K562 (cell line): ENCODE data around the gene ATP6V0A1. TPM values are rescaled to one million over a fixed set of nuclear protein-coding genes. Genes with fewer than 3 reads are reported as not detected.

Experiments
- CSDE1 ChIP-seq, 2 experiments: fragments of 450-650 bp; IDR thresholded peaks; 2 replicates each; pipeline ENCODE4 v1.6.1; 2016; ENCODE audit warnings: mild to moderate bottlenecking in 1 of 2
- CXXC5 ChIP-seq: fragments of 250-450 bp; sonication (Bioruptor Pico); IDR thresholded peaks from 2 replicates; pipeline ENCODE4 v1.8.0; 2022; ENCODE audit warnings: inconsistent platforms, mild to moderate bottlenecking, moderate library complexity
- DEAF1 ChIP-seq: fragments of 450-650 bp; formaldehyde crosslinking; IDR thresholded peaks from 2 replicates; pipeline ENCODE4 v1.4.0; 2020; ENCODE audit warnings: mild to moderate bottlenecking, moderate library complexity
- HNRNPK ChIP-seq: fragments of 200-400 bp; formaldehyde crosslinking; IDR thresholded peaks from one replicate; pipeline ENCODE4 v1.6.1; 2018; ENCODE audit warnings: mild to moderate bottlenecking, low read depth, low read length; ENCODE audit not compliant: poor library complexity, severe bottlenecking
- LEF1 ChIP-seq: fragments of 450-650 bp; IDR thresholded peaks from 2 replicates; pipeline ENCODE4 v1.6.1; 2016; ENCODE audit warnings: mild to moderate bottlenecking
- NELFE ChIP-seq: IDR thresholded peaks from 2 replicates; pipeline ENCODE4 v1.6.1; 2011; ENCODE audit warnings: mild to moderate bottlenecking; ENCODE audit not compliant: insufficient read depth, insufficient read length
- NRF1 ChIP-seq, 2 experiments: fragments of 450-650 bp; IDR thresholded peaks in 1 of 2; conservative IDR thresholded peaks in 1 of 2; 2 replicates each; pipeline ENCODE4 v1.6.1; 2014; ENCODE audit warnings: mild to moderate bottlenecking in 2 of 2
- PHF8 ChIP-seq: fragments of 200-600 bp; sonication (generic); IDR thresholded peaks from 2 replicates; pipeline ENCODE4 v1.6.1; 2012; ENCODE audit warnings: mixed run types, mild to moderate bottlenecking, inconsistent platforms, low read length, moderate library complexity, borderline replicate concordance
- PKNOX1 ChIP-seq: fragments of 450-650 bp; IDR thresholded peaks from 2 replicates; pipeline ENCODE4 v1.6.1; 2016
- SPI1 ChIP-seq: IDR thresholded peaks from 2 replicates; pipeline ENCODE4 v1.6.1; 2011; ENCODE audit warnings: low read depth, low read length, control low read depth, borderline replicate concordance
- STAT5B ChIP-seq: fragments of 250-450 bp; sonication (Bioruptor Pico); IDR thresholded peaks from 2 replicates; pipeline ENCODE4 v1.8.0; 2021; ENCODE audit warnings: mild to moderate bottlenecking, inconsistent platforms
- TEAD1 ChIP-seq, 2 experiments: fragments of 450-650 bp in 1 of 2; sonication (generic) in 1 of 2; formaldehyde crosslinking; IDR thresholded peaks; 2 replicates each; pipeline versions ENCODE4 v1.4.0 to v1.8.0; 2020 to 2022; ENCODE audit warnings: mild to moderate bottlenecking in 2 of 2, missing genetic modification reagents in 1 of 2
- UBTF ChIP-seq, 2 experiments: IDR thresholded peaks; 2 replicates each; pipeline ENCODE4 v1.6.1; 2012; ENCODE audit warnings: improper control_type of control experiment in 2 of 2, low read depth in 2 of 2, low read length in 2 of 2, borderline replicate concordance in 1 of 2
- ZFP36 ChIP-seq: fragments of 150-350 bp; IDR thresholded peaks from 2 replicates; pipeline ENCODE4 v1.6.1; 2018; ENCODE audit warnings: low read length, low read depth; ENCODE audit not compliant: partially characterized antibody
- ZFX ChIP-seq: sonication (generic); formaldehyde crosslinking; IDR thresholded peaks from 2 replicates; pipeline ENCODE4 v1.8.0; 2022; ENCODE audit warnings: mild to moderate bottlenecking, missing genetic modification reagents, moderate library complexity
- ZNF143 ChIP-seq: sonication (generic); formaldehyde crosslinking; IDR thresholded peaks from 2 replicates; pipeline ENCODE4 v1.9.0; 2022; ENCODE audit warnings: mild to moderate bottlenecking, missing genetic modification reagents
- ZNF175 ChIP-seq: fragments of 200-800 bp; sonication (Bioruptor generic); IDR thresholded peaks from 2 replicates; pipeline ENCODE4 v1.6.1; 2016; ENCODE audit warnings: low read depth, mild to moderate bottlenecking, missing genetic modification characterization, missing compliant biosample characterization
- polyA plus RNA-seq, 8 experiments: library from polyadenylated mRNA; depleted of rRNA in 4 of 8; stranded (reverse) in 5 of 8; unstranded in 3 of 8; fragments of >200 nt; fragmentation: Nextera tagmentation in 2 of 8; fragmentation: Illumina TruSeq in 1 of 8; extraction: Ambion mirVana in 2 of 8; extraction: Trizol in 1 of 8; gene quantifications; 2 replicates each; pipeline versions ENCODE4 v1.2.1 to v1.2.3, GENCODE V29; 2011 to 2014; ENCODE audit warnings: inconsistent platforms in 1 of 8, missing spikeins in 1 of 8
- total RNA-seq, 7 experiments: library from RNA; depleted of rRNA in 6 of 7; stranded (reverse); fragments of >200 nt in 6 of 7; fragmentation: Illumina TruSeq in 2 of 7; extraction: Trizol in 2 of 7; gene quantifications; 2 replicates each; pipeline versions ENCODE4 v1.2.1 to v1.2.3, GENCODE V29; 2011 to 2021; ENCODE audit warnings: low replicate concordance in 1 of 7
- TF ChIP-seq, protein P1 (sequence below): fragments of 250-450 bp; sonication (Bioruptor Pico); IDR thresholded peaks from 2 replicates; pipeline ENCODE4 v1.4.0; 2020; ENCODE audit warnings: borderline replicate concordance
- TF ChIP-seq, protein P2 (sequence below): fragments of 250-450 bp; sonication (Bioruptor Pico); IDR thresholded peaks from 2 replicates; pipeline ENCODE4 v1.5.0; 2021

The ATP6V0A1 gene
- total and polyA plus RNA-seq, 9 of the 15 experiments (the other 6 are each of a cell fraction or from before 2014, with no cell fraction given) = 11.8 to 158 (median 75.5) TPM

- TF ChIP-seq SPI1 (peak; percentile 74; the same call in 1 of the 2 replicates), HNRNPK (no peak), PHF8 (no peak), NRF1 (conservative IDR thresholded peaks at IDR 0.05 in 1 of 2, IDR thresholded peaks at IDR 0.05 in 1 of 2) (no peak), DEAF1 (CRISPR knock-in tag) (no peak), CSDE1 (IDR thresholded peaks at IDR 0.05) (no peak), ZNF143 (no peak), NELFE (no peak), ZNF175 (no peak), STAT5B (no peak), TEAD1 (CRISPR knock-in tag; IDR thresholded peaks at IDR 0.05) (no peak), PKNOX1 (0 out of 2 replicates have a peak, but pooled peaks have one; percentile 15), ZFP36 (no peak), ZFX (CRISPR knock-in tag) (no peak), LEF1 (peak; percentile 18; the same call in 1 of the 2 replicates), CXXC5 (no peak), UBTF (IDR thresholded peaks at IDR 0.05; ENCODE audit: borderline replicate concordance in 1 of 2, low read depth in 2 of 2, low read length in 2 of 2) (no peak)
- TF ChIP-seq, protein P1, sequence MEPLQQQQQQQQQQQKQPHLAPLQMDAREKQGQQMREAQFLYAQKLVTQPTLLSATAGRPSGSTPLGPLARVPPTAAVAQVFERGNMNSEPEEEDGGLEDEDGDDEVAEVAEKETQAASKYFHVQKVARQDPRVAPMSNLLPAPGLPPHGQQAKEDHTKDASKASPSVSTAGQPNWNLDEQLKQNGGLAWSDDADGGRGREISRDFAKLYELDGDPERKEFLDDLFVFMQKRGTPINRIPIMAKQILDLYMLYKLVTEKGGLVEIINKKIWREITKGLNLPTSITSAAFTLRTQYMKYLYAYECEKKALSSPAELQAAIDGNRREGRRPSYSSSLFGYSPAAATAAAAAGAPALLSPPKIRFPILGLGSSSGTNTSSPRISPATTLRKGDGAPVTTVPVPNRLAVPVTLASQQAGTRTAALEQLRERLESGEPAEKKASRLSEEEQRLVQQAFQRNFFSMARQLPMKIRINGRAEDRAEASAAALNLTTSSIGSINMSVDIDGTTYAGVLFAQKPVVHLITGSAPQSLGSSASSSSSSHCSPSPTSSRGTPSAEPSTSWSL (CRISPR knock-in tag) = no peak
- TF ChIP-seq, protein P2, sequence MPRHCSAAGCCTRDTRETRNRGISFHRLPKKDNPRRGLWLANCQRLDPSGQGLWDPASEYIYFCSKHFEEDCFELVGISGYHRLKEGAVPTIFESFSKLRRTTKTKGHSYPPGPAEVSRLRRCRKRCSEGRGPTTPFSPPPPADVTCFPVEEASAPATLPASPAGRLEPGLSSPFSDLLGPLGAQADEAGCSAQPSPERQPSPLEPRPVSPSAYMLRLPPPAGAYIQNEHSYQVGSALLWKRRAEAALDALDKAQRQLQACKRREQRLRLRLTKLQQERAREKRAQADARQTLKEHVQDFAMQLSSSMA = no peak
These were observed 5.2 kb upstream of the ATP6V0A1 start (continued) for GRCh38 chr17:42453439-42453838.
